GM18507 (cell line): ENCODE measurements around the gene ZFYVE16.
"Not testable (repeated sequence)": the region's sequence is repeated elsewhere in the genome, so short reads cannot be mapped to it uniquely, and the experiment has no call there.

Experiments used
- DNase-seq: peaks from one replicate; pipeline ENCODE4 v3.0.0; 2011; ENCODE audit warnings: low read depth; ENCODE audit not compliant: insufficient read length; ENCODE audit errors: extremely low spot score
- FAIRE-seq: peaks from 2 replicates; lab custom pipeline; 2011; peaks lifted over from hg19 to GRCh38; lab: Jason Lieb, UNC

ZFYVE16 gene

GRCh38 chr5:80481019-80481893 is 73.4 kb downstream of the ZFYVE16 start:
- FAIRE-seq = peak; percentile 71
- peak; percentile 7 for DNase-seq

DNA sequence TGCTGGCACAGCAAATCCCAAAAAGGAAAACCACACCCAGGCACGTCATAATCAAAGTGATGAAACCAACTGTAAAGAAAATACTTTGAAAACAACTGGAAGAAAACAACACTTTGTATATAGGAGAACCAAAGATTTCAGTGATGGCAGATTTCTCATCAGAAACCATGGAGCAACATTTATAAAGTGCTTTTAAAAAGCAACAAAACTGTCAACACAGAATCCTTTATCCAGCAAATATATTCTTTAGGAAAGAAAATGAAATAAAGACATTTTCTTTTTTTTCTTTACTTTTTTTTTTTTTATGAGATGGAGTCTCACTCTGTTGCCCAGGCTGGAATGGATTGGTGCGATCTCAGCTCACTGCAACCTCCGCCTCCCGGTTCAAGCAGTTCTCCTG is 74.7 kb downstream of the ZFYVE16 start:
- DNase-seq (no peak), FAIRE-seq (no peak)

DNA sequence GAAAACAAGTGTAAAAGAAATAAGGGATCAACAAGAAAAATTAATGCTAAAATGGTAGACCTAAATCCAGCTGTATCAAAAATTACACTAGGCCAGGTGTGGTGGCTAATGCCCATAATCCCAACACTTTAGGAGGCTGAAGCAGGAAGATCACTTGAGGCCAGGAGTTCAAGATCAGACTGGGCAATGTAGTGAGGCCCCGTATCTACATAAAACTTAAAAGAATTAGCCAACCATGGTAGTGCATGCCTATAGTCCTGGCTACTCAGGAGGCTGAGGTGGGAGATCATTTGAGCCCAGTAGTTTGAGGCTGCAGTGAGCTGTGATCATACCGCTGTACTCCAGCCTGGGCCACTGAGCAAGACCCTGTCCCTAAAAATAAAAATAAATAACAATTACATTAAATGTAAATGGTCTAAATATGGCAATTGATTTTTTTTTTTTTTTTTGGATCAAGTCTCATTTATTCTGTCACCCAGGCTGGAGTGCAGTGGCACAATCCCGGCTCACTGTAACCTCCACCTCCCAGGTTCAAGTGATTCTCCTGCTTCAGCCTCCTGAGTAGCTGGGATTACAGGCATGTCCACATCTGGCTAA is 75.9 kb downstream of the ZFYVE16 start:
- DNase-seq (no peak), FAIRE-seq (no peak)

GRCh38 chr5:80487444-80487828 is 79.6 kb downstream of the ZFYVE16 start:
- FAIRE-seq (no peak), DNase-seq (no peak)

- FAIRE-seq (peak; percentile 79), DNase-seq (peak; percentile 64)
Measured at GRCh38 chr5:80487829-80488721, 80.2 kb downstream of the ZFYVE16 start, which contains the start of gene FAM151B. FAM151B (plus strand) TSS chr5:80488100; CDS start chr5:80488124, 24 bp downstream.

GRCh38 chr5:80491296-80491695 is 83.4 kb downstream of the ZFYVE16 start:
- DNase-seq = no peak
- no peak for FAIRE-seq

GRCh38 chr5:80492741-80493140 is 84.9 kb downstream of the ZFYVE16 start:
- FAIRE-seq (no peak), DNase-seq (no peak)

- not testable (repeated sequence) for DNase-seq, FAIRE-seq
Measured at GRCh38 chr5:80493443-80493842, 85.6 kb downstream of the ZFYVE16 start.

- no peak for FAIRE-seq
Measured at GRCh38 chr5:80495891-80496290, 88.0 kb downstream of the ZFYVE16 start.

GRCh38 chr5:80502800-80503199 is 94.9 kb downstream of the ZFYVE16 start:
- FAIRE-seq (no peak), DNase-seq (no peak)

More at GRCh38 chr5:80495891-80496290, 88.0 kb downstream of the ZFYVE16 start:
- DNase-seq = no peak

GRCh38 chr5:80503641-80504040 is 95.8 kb downstream of the ZFYVE16 start:
- peak; percentile 24 for FAIRE-seq
- no peak for DNase-seq

- no peak for FAIRE-seq
- DNase-seq = no peak
Measured at GRCh38 chr5:80504833-80505232, 97.0 kb downstream of the ZFYVE16 start.

GRCh38 chr5:80507663-80508062 is 99.8 kb downstream of the ZFYVE16 start:
- DNase-seq = no peak
- FAIRE-seq = no peak

- DNase-seq (no peak), FAIRE-seq (no peak)
Measured at GRCh38 chr5:80508844-80509243, 101.0 kb downstream of the ZFYVE16 start.

DNA sequence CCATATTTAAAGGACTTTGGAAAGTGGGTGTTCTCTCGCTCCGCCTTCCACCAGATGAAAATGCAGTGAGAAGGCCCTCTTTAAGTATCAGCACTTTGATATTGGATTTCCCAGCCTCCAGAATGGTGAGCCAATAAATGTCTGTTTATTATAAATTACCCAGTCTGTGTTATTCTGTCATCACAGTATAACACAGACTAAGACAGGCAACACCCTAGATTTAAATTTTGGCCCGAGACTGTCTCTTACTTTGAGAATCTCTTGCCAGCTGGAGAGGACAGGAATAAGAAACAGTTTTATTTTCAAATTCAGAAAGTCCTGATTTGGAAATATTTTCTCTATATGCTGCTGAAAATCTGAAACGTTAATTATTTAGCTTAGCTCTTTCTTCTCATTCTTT is 101.5 kb downstream of the ZFYVE16 start:
- FAIRE-seq (no peak), DNase-seq (no peak)

- FAIRE-seq = no peak
- no peak for DNase-seq
Measured at GRCh38 chr5:80516826-80517225, 109.0 kb downstream of the ZFYVE16 start.
